ENCODE data around the gene DDIAS. TPM values are rescaled to one million over a fixed set of nuclear protein-coding genes. Genes with fewer than 3 reads are reported as not detected.
A peak's percentile ranks its signal among the peaks of the same experiment; 100 is the strongest.

Gene DDIAS
- polyA plus RNA-seq, 1 donor from 2014 or later = 0.26 TPM

GRCh38 chr11:82903843-82904586 is 2.5 kb downstream of the DDIAS start:
- Histone ChIP-seq H3K27me3 (ENCODE audit: insufficient read depth, low read depth, low read length) (no peaks in the 10 kb centered on the region), H4K20me1 (ENCODE audit: insufficient read depth) (no peaks in the 10 kb centered on the region), H3K9me3 (ENCODE audit: low read length) (no peaks in the 10 kb centered on the region), H3K79me2 (replicated peaks; ENCODE audit: insufficient read depth, low read length) (peaks cover 11% of the 10 kb centered on the region), H2AFZ (ENCODE audit: low read depth, low read length) (no peak overlapping the region), H3K4me2 (ENCODE audit: low read length) (no peak overlapping the region), H3K9ac (ENCODE audit: low read length) (no peak overlapping the region), H3K4me3 (ENCODE audit: low read length) (no peak overlapping the region), H3K36me3 (ENCODE audit: insufficient read depth, low read length) (no peaks in the 10 kb centered on the region), H3K9me2 (ENCODE audit: insufficient read depth, low read length) (no peaks in the 10 kb centered on the region), H3K27ac (ENCODE audit: low read length) (no peak overlapping the region), H3F3A (ENCODE audit: insufficient read depth, low read length, poor library complexity, severe bottlenecking) (no peaks in the 10 kb centered on the region)
- no peak for TF ChIP-seq RAD21 (conservative IDR thresholded peaks at IDR 0.05)
- no peak for TF ChIP-seq TAF1 (IDR thresholded peaks at IDR 0.05; ENCODE audit: low read depth)
- TF ChIP-seq REST (IDR thresholded peaks at IDR 0.05; ENCODE audit: borderline replicate concordance) = no peak
- TF ChIP-seq EZH2 (IDR thresholded peaks at IDR 0.05; ENCODE audit: borderline replicate concordance, insufficient read depth, low read length, poor library complexity, severe bottlenecking) = no peak
- no peak for TF ChIP-seq EP300 (conservative IDR thresholded peaks at IDR 0.05; ENCODE audit: poor library complexity, severe bottlenecking)
- TF ChIP-seq CTCF (IDR thresholded peaks at IDR 0.05; ENCODE audit: poor library complexity, severe bottlenecking) = no peak

- Histone ChIP-seq H3K27me3 (ENCODE audit: insufficient read depth, low read depth, low read length) (no peaks in the 10 kb centered on the region), H3K79me2 (replicated peaks; ENCODE audit: insufficient read depth, low read length) (peaks cover 10% of the 10 kb centered on the region), H2AFZ (ENCODE audit: low read depth, low read length) (no peak overlapping the region), H3K9me2 (ENCODE audit: insufficient read depth, low read length) (no peaks in the 10 kb centered on the region), H3F3A (ENCODE audit: insufficient read depth, low read length, poor library complexity, severe bottlenecking) (no peaks in the 10 kb centered on the region), H3K9ac (ENCODE audit: low read length) (no peak overlapping the region), H3K27ac (ENCODE audit: low read length) (no peak overlapping the region), H3K4me2 (ENCODE audit: low read length) (no peak overlapping the region), H3K4me3 (ENCODE audit: low read length) (no peak overlapping the region), H4K20me1 (ENCODE audit: insufficient read depth) (no peaks in the 10 kb centered on the region), H3K36me3 (ENCODE audit: insufficient read depth, low read length) (no peaks in the 10 kb centered on the region), H3K9me3 (ENCODE audit: low read length) (no peaks in the 10 kb centered on the region)
- TF ChIP-seq RAD21 (conservative IDR thresholded peaks at IDR 0.05) = peak; percentile 83
- peak; percentile 80 for TF ChIP-seq SMC3 (conservative IDR thresholded peaks at IDR 0.05; ENCODE audit: poor library complexity)
- TF ChIP-seq CTCF (IDR thresholded peaks at IDR 0.05; ENCODE audit: poor library complexity, severe bottlenecking) = peak; percentile 75
- TF ChIP-seq TAF1 (IDR thresholded peaks at IDR 0.05; ENCODE audit: low read depth) = no peak
- TF ChIP-seq MXI1 (conservative IDR thresholded peaks at IDR 0.05; ENCODE audit: poor library complexity, severe bottlenecking) = no peak
These were observed 4.7 kb downstream of the DDIAS start for GRCh38 chr11:82906236-82906635.

Data from neural cell (in vitro differentiated cells).